Colonic mucosa (tissue), 4 donors: ENCODE data around the gene DYNLT3. TPM values are rescaled to one million over a fixed set of nuclear protein-coding genes. Genes with fewer than 3 reads are reported as not detected.
A peak's percentile ranks its signal among the peaks of the same experiment; 100 is the strongest.

Experiments used
- DNase-seq: peaks from one replicate; pipeline ENCODE4 v3.0.0-alpha.2; 2020
- H3K27ac ChIP-seq: fragments of 200-600 bp; one replicate; pipeline ENCODE4 v1.8.0; 2021
- H3K27me3 ChIP-seq: fragments of 200-600 bp; one replicate; pipeline ENCODE4 v1.8.0; 2021
- H3K36me3 ChIP-seq: fragments of 200-600 bp; one replicate; pipeline ENCODE4 v1.8.0; 2021
- H3K4me1 ChIP-seq: fragments of 200-600 bp; one replicate; pipeline ENCODE4 v1.8.0; 2021; ENCODE audit warnings: mild to moderate bottlenecking
- H3K4me3 ChIP-seq: fragments of 200-600 bp; one replicate; pipeline ENCODE4 v1.8.0; 2021
- H3K9ac ChIP-seq, 2 donors: one replicate each; pipeline ENCODE4 v1.7.0; 2013; ENCODE audit warnings: control low read depth in 2 of 2, low read depth in 2 of 2, low read length in 2 of 2
- H3K9me3 ChIP-seq: fragments of 200-600 bp; one replicate; pipeline ENCODE4 v1.8.0; 2021
- intact Hi-C: fragments of 100-400 bp; cut with DNase I; formaldehyde crosslinking; loops from one replicate; pipeline ENCODE4 v1.14.1; 2022
- total RNA-seq, 2 donors: library from RNA; stranded (reverse); fragmentation: NEBNext Ultra II Directional in 1 of 2; extraction: Animal tissue kit (Norgen Biotek cat#: 25700) in 1 of 2; gene quantifications; one replicate each; pipeline ENCODE4 v1.2.1, GENCODE V29; 2021
- TF ChIP-seq, protein P1 (sequence below): fragments of 200-600 bp; IDR thresholded peaks from one replicate; pipeline ENCODE4 v1.8.0; 2022; ENCODE audit warnings: antibody characterized with exemption, mild to moderate bottlenecking
- donor health status: healthy.
- donor health status: DM: no; HTN: no; CAD: no.
- donor health status: DM: no; HTN: no; CAD: no.

DYNLT3 gene
- total RNA-seq, 2 donors from 2014 or later: 17.2 to 22.2 TPM

DNA sequence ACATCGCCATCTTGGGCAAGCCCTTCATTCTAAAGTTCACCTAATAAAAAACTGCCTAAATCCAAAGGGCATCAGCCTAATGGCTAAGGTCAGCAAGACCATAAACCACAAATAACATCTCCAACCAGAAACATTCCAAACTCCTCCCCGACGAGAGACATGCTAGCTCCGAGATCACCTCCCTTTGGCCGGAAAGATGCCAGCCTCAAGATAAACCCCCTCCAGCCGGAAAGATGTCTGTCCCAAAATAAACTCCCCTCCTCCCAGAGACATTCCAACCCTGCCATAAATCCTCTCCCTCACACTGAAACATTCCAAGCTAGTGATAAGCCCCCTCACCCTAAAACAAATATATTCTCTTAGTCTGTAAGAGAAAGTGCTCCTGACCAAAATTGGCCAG is 13.3 kb upstream of the DYNLT3 start:
- Histone ChIP-seq H3K9ac (no peak overlapping the region), H3K9me3 (no peaks in the 10 kb centered on the region), H3K4me3 (no peak overlapping the region), H3K36me3 (no peaks in the 10 kb centered on the region), H3K27me3 (no peaks in the 10 kb centered on the region), H3K4me1 (no peaks in the 10 kb centered on the region), H3K27ac (no peak overlapping the region)
- no peak for DNase-seq
- TF ChIP-seq, protein P1, sequence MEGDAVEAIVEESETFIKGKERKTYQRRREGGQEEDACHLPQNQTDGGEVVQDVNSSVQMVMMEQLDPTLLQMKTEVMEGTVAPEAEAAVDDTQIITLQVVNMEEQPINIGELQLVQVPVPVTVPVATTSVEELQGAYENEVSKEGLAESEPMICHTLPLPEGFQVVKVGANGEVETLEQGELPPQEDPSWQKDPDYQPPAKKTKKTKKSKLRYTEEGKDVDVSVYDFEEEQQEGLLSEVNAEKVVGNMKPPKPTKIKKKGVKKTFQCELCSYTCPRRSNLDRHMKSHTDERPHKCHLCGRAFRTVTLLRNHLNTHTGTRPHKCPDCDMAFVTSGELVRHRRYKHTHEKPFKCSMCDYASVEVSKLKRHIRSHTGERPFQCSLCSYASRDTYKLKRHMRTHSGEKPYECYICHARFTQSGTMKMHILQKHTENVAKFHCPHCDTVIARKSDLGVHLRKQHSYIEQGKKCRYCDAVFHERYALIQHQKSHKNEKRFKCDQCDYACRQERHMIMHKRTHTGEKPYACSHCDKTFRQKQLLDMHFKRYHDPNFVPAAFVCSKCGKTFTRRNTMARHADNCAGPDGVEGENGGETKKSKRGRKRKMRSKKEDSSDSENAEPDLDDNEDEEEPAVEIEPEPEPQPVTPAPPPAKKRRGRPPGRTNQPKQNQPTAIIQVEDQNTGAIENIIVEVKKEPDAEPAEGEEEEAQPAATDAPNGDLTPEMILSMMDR: no peak
- intact Hi-C loops: no loop called here

GRCh38 chrX:37854748-37855147 is 7.4 kb upstream of the DYNLT3 start:
- H3K9ac ChIP-seq: no peak overlapping the region
- H3K4me3 ChIP-seq: no peak overlapping the region
- no peaks in the 10 kb centered on the region for H3K9me3 ChIP-seq
- H3K27me3 ChIP-seq: no peaks in the 10 kb centered on the region
- TF ChIP-seq, protein P1: no peak
- H3K27ac ChIP-seq: no peak overlapping the region
- no peaks in the 10 kb centered on the region for H3K4me1 ChIP-seq
- intact Hi-C loops: no loop called here
- H3K36me3 ChIP-seq: no peaks in the 10 kb centered on the region
- no peak for DNase-seq

- no peak overlapping the region for H3K27ac ChIP-seq
- no peaks in the 10 kb centered on the region for H3K4me1 ChIP-seq
- intact Hi-C loops: no loop called here
- H3K36me3 ChIP-seq: no peaks in the 10 kb centered on the region
- H3K9ac ChIP-seq: no peak overlapping the region
- no peak for DNase-seq
- no peaks in the 10 kb centered on the region for H3K9me3 ChIP-seq
- no peaks in the 10 kb centered on the region for H3K27me3 ChIP-seq
- H3K4me3 ChIP-seq: no peak overlapping the region
- TF ChIP-seq, protein P1: no peak
Observed at GRCh38 chrX:37854148-37854547, 6.8 kb upstream of the DYNLT3 start.

GRCh38 chrX:37847733-37848197 is 394 bp upstream of the DYNLT3 start:
- Histone ChIP-seq H3K4me1 (no peaks in the 10 kb centered on the region), H3K9ac (peak overlapping the region; percentile 2 to 79), H3K36me3 (no peaks in the 10 kb centered on the region), H3K27ac (peak overlapping the region; percentile 54), H3K4me3 (peak overlapping the region; percentile 56), H3K27me3 (no peaks in the 10 kb centered on the region), H3K9me3 (no peaks in the 10 kb centered on the region)
- no peak for DNase-seq
- TF ChIP-seq, protein P1: no peak
- intact Hi-C loops: no loop called here

DNA sequence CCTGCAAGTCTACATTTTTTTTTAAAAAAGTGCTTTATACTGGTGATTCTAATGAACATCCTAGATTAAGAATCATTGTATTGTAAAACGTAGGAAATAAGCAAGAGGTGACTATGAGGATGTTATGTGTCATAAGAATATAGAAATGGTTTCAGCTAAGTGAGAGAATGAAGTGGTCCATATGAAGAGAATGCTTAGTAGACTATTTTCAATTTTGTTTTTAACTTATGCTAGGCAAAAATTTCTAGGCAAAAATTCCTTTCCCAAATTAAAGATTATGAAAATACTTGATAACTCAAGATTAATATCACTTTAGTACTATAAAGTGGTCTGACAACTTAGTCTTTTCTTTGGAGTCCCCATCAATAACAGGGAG is 825 bp downstream of the DYNLT3 start:
- TF ChIP-seq, protein P1: no peak
- no peak for DNase-seq
- no peaks in the 10 kb centered on the region for H3K4me1 ChIP-seq
- H3K4me3 ChIP-seq: peak overlapping the region; percentile 56
- H3K27me3 ChIP-seq: no peaks in the 10 kb centered on the region
- intact Hi-C loops: no loop called here
- H3K9me3 ChIP-seq: no peaks in the 10 kb centered on the region
- no peaks in the 10 kb centered on the region for H3K36me3 ChIP-seq
- H3K9ac ChIP-seq: no peak overlapping the region
- peak overlapping the region; percentile 54 for H3K27ac ChIP-seq

DNA sequence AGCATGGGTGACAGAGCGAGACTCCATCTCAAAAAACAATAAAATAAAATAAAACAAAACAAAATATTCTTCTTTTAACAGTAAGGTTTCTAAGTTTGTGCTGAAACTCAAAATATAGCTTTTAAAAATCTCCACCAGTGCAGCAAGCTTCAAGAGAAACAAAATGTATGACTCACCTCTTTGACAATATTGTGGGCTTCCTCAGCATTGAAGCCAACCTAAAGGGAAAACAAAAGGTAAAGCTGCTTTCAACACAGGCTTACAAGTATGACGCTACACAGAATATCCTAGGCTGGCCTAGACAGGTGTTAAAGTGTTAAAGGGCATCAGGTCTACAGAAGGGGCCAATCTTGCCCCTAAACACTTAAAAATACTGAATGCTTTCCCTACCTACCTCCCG is 1.2 kb downstream of the DYNLT3 start:
- no peaks in the 10 kb centered on the region for H3K9me3 ChIP-seq
- no peak overlapping the region for H3K27ac ChIP-seq
- intact Hi-C loops: no loop called here
- no peak overlapping the region for H3K9ac ChIP-seq
- no peak overlapping the region for H3K4me3 ChIP-seq
- DNase-seq: no peak
- no peaks in the 10 kb centered on the region for H3K27me3 ChIP-seq
- no peaks in the 10 kb centered on the region for H3K36me3 ChIP-seq
- H3K4me1 ChIP-seq: no peaks in the 10 kb centered on the region
- TF ChIP-seq, protein P1: no peak
